Measurements from ENCODE around the gene CLCN7. TPM values are rescaled to one million over a fixed set of nuclear protein-coding genes. Genes with fewer than 3 reads are reported as not detected.

The CLCN7 gene
- total and polyA plus RNA-seq, 2 of the 8 experiments (the other 6 are each of a cell fraction or from before 2014, with no cell fraction given) = 38.6 to 81.5 TPM

DNA sequence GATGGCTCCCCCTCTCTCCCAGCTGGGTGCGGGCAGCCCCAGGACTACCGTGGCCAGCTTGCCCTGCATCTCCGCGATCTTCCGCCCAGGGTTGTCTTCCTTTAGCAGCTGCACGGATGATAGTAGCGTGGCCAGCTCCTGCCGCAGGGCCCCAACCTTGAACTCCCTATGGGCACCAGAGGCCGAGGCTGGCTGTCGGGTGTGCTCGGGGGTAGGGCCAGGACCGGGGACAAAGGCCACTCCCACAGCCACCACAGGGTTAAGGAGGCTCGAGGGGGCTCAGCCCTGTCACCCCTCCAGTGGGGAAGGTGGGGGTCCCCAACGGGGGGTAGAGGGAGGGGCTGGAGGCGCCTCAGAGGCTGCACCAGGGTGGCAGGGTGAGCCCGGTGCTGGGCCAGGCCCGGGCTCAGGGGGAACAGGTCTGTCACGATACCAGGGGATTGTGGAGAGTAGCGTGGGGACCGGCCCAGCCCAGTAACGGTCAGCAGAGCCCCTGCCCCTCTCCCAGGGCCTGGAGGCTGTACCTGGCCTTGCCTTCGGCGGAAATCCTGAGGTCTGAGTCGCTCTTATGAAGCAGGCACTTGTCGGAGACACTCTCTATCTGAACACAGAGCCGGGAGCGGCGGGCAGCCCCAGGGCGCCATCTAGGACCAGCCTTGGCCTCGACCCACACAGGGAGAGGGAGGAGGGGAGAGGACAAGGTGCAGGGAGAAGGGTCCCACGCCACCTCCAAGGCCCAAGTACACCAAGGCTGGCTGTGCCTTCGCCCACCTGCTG is 38.7 kb downstream of the CLCN7 start:
- Histone ChIP-seq H3K9me3 (ENCODE audit: insufficient read depth in 2 of 2, low read depth in 1 of 2, low read length in 1 of 2) (no peaks in the 10 kb centered on the region), H3K18ac (ENCODE audit: extremely low read depth, low read length) (no peak overlapping the region), H2BK12ac (ENCODE audit: low read depth, low read length) (no peak overlapping the region), H3K27ac (ENCODE audit: low read depth, low read length) (no peak overlapping the region), H3K36me3 (ENCODE audit: control insufficient read depth in 2 of 4, insufficient read depth in 4 of 4, low read length in 3 of 4) (no peaks in the 10 kb centered on the region), H3K79me2 (ENCODE audit: control insufficient read depth in 1 of 2, insufficient read depth in 2 of 2, low read length in 2 of 2) (no peaks in the 10 kb centered on the region), H3K56ac (replicated peaks; ENCODE audit: insufficient read length, low read depth, low read length) (no peak overlapping the region), H3K23me2 (ENCODE audit: low read depth, low read length) (no peaks in the 10 kb centered on the region), H4K5ac (ENCODE audit: insufficient read length, low read depth, low read length) (no peak overlapping the region), H4K8ac (ENCODE audit: extremely low read depth, insufficient read depth, low read length) (peak overlapping the region; percentile 7; the same call in 1 of the 2 replicates), H3K14ac (ENCODE audit: insufficient read length) (no peak overlapping the region), H4K20me1 (replicated peaks in 1 of 2; ENCODE audit: control insufficient read depth in 1 of 2, insufficient read depth in 2 of 2, low read length in 2 of 2) (no peaks in the 10 kb centered on the region), H2BK15ac (ENCODE audit: low read length) (no peak overlapping the region), H3K27me3 (replicated peaks in 1 of 4; ENCODE audit: control insufficient read depth in 3 of 4, extremely low read depth in 1 of 4, insufficient read depth in 3 of 4, low read length in 3 of 4) (no peaks in the 10 kb centered on the region), H3K23ac (ENCODE audit: insufficient read length) (no peak overlapping the region), H3K79me1 (ENCODE audit: low read depth, low read length) (no peaks in the 10 kb centered on the region), H2BK5ac (ENCODE audit: low read depth, low read length) (no peak overlapping the region), H2AK5ac (ENCODE audit: low read depth, low read length) (no peak overlapping the region), H3K9ac (replicated peaks in 1 of 4; ENCODE audit: extremely low read depth in 1 of 4, low read depth in 3 of 4, low read length in 3 of 4) (0 out of 7 replicates have a peak overlapping the region, but pooled peaks of 1 of the 4 experiments have one; percentile 18), H2BK20ac (ENCODE audit: low read length) (no peak overlapping the region), H2AFZ (ENCODE audit: low read length) (no peak overlapping the region), H2BK120ac (replicated peaks; ENCODE audit: low read depth, low read length) (no peak overlapping the region), H3K4me2 (ENCODE audit: insufficient read depth in 1 of 2, low read depth in 2 of 2, low read length in 2 of 2) (no peak overlapping the region), H3K4me1 (replicated peaks in 1 of 4; ENCODE audit: control insufficient read depth in 3 of 4, insufficient read depth in 4 of 4, low read length in 3 of 4) (no peaks in the 10 kb centered on the region; a peak in 1 of 7 replicates), H3K4me3 (ENCODE audit: extremely low read depth in 1 of 4, insufficient read depth in 2 of 4, low read depth in 3 of 4, low read length in 4 of 4) (no peak overlapping the region), H3K4ac (replicated peaks; ENCODE audit: insufficient read length, low read depth, low read length) (no peak overlapping the region), H4K91ac (replicated peaks; ENCODE audit: insufficient read length, low read length) (no peak overlapping the region)
- FAIRE-seq (no peak), DNase-seq (ENCODE audit: low read depth in 1 of 2, low spot score in 2 of 2) (no peak)
- TF ChIP-seq RAD21 (IDR thresholded peaks at IDR 0.05 in 1 of 2, conservative IDR thresholded peaks at IDR 0.05 in 1 of 2; ENCODE audit: low read depth in 2 of 2, low read length in 2 of 2) = peak; percentile 13 to 22; a peak in 1 of 4 replicates
- TF ChIP-seq, protein P1, sequence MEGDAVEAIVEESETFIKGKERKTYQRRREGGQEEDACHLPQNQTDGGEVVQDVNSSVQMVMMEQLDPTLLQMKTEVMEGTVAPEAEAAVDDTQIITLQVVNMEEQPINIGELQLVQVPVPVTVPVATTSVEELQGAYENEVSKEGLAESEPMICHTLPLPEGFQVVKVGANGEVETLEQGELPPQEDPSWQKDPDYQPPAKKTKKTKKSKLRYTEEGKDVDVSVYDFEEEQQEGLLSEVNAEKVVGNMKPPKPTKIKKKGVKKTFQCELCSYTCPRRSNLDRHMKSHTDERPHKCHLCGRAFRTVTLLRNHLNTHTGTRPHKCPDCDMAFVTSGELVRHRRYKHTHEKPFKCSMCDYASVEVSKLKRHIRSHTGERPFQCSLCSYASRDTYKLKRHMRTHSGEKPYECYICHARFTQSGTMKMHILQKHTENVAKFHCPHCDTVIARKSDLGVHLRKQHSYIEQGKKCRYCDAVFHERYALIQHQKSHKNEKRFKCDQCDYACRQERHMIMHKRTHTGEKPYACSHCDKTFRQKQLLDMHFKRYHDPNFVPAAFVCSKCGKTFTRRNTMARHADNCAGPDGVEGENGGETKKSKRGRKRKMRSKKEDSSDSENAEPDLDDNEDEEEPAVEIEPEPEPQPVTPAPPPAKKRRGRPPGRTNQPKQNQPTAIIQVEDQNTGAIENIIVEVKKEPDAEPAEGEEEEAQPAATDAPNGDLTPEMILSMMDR (IDR thresholded peaks at IDR 0.05; ENCODE audit: control extremely low read depth in 1 of 3, insufficient read depth in 1 of 3, low read depth in 1 of 3, low read length in 3 of 3) = peak in 2 of 3 experiments; percentile 24 to 26; a peak in 2 of 4 replicates
- TF ChIP-seq ATF2 (IDR thresholded peaks at IDR 0.05; ENCODE audit: low read length) = no peak
- no peak for TF ChIP-seq GABPA (IDR thresholded peaks at IDR 0.05; ENCODE audit: borderline replicate concordance, insufficient read depth, low read length)
- no peak for TF ChIP-seq PHF8 (conservative IDR thresholded peaks at IDR 0.05; ENCODE audit: low read depth, low read length)
- WGBS, 2 experiments (ENCODE audit: extremely low coverage in 1 of 2, insufficient coverage in 1 of 2, insufficient read length in 1 of 2, insufficient replicate concordance in 2 of 2, low coverage in 1 of 2, low lambda C conversion rate in 2 of 2, missing lambda C conversion rate in 1 of 2) = 84% methylated on average over 22 of the region's 32 CpGs; no CpG with 5 or more reads in 1 of the 2 experiments
- CTCF ChIA-PET (ENCODE audit: partially characterized antibody) = interaction anchor here (0.9 to 1.8 kb wide), 4 partner anchors 14 to 136 kb away, joined by 3 to 6 read pairs (median 3); no protein-coding TSS in a partner anchor
- POLR2A ChIA-PET (ENCODE audit: partially characterized antibody) = interaction anchor here (0.6 to 5.6 kb wide), 7 partner anchors 7 to 104 kb away, joined by 3 to 22 read pairs (median 3); partner anchors contain the start of gene CCDC154
